Nephron progenitor cell (in vitro differentiated cells): ENCODE data around the gene DDI2.

Experiments
- DNase-seq: peaks from one replicate; pipeline ENCODE4 v3.0.0; 2021
- H3K27ac Mint-ChIP-seq: 2 replicates; pipeline ENCODE4 v1.8.0; 2021; ENCODE audit warnings: mild to moderate bottlenecking, moderate library complexity, mixed read lengths
- H3K27me3 Mint-ChIP-seq: 2 replicates; pipeline ENCODE4 v1.8.0; 2021; ENCODE audit warnings: mild to moderate bottlenecking, low read depth, mixed read lengths; ENCODE audit not compliant: poor library complexity
- H3K36me3 Mint-ChIP-seq: 2 replicates; pipeline ENCODE4 v1.8.0; 2021; ENCODE audit warnings: low read depth, mixed read lengths
- H3K4me1 Mint-ChIP-seq: 2 replicates; pipeline ENCODE4 v1.8.0; 2021; ENCODE audit warnings: mixed read lengths
- H3K4me3 Mint-ChIP-seq: 2 replicates; pipeline ENCODE4 v1.8.0; 2021; ENCODE audit warnings: mild to moderate bottlenecking, moderate library complexity, mixed read lengths
- H3K9me3 Mint-ChIP-seq: 2 replicates; pipeline ENCODE4 v1.8.0; 2021; ENCODE audit warnings: mild to moderate bottlenecking, moderate library complexity, mixed read lengths
- CTCF ChIP-seq: fragments of 200-600 bp; sonication (generic); IDR thresholded peaks from 2 replicates; pipeline ENCODE4 v1.5.0; 2021; ENCODE audit warnings: antibody characterized with exemption

DDI2 gene

DNA sequence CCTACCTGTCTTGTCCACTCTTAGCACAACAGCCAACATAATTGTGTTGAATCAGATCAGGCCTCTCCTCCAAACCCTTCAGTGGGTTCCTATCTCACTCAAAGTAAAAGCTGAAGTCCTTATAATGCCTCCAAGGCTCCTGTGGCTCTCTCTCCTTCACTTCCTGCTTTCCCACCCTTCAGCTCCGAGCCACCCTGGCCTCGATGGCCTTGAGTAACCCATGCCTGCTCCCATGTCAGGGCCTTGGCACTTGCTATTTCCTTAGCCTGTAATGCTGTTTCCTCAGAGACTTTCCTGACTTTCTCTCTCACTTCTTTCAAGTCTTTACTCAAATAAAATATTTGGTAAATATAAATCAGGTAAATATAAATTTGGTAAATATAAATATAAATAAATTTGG, 58.8 kb downstream of the DDI2 start:
- H3K27me3 Mint-ChIP-seq = peaks cover 10% of the 10 kb centered on the region
- H3K27ac Mint-ChIP-seq = no peak overlapping the region
- peaks cover 9% of the 10 kb centered on the region for H3K9me3 Mint-ChIP-seq
- H3K36me3 Mint-ChIP-seq = no peaks in the 10 kb centered on the region
- no peaks in the 10 kb centered on the region for H3K4me1 Mint-ChIP-seq
- H3K4me3 Mint-ChIP-seq = no peak overlapping the region
- no peak for TF ChIP-seq CTCF
- DNase-seq = no peak

DNA sequence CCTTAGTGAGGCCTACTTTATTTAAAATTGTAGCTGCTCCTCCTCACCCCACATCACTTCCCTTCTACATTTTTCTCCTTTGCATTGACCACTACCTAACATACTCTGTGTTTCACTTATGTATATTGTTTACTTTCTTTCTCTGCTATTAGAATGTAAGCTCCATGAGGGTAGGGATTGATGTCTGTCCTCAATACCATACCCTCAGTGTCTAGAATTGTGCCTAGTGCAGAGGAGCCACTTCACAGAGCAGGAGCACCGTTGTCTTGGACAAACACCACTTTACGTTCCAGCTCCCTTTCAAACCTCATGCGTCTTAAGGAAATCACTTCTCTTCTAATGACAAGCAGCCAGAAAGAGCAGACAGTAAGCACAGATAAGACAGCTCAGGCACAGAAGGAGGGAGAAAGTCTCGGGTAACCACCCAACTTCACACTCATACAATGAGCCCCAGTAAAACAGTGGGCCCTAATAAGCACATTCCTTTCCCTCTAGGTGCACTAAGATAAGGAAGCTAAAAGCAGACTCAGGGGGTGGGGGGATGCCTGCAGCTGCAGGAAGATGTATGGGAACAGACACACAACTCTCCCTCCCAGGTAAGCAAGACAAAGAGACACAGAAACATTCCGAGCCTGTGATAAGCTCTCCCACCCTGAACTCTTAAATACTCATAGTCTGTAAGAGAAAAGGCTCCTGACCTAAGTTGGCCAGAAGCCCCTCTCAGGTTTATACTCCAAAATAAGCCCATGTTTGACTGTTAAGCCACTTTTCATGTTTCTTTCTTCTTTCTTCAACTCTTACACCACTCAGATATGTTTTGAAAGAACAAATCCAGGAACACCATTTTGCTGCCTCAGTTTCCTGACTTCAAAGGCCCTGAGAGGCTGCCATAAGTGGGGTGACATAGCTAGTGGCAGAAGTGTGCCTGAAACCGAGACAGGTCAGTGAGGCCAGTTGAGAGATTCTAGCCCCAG, 59.7 kb downstream of the DDI2 start:
- H3K4me1 Mint-ChIP-seq = no peaks in the 10 kb centered on the region
- peaks cover 9% of the 10 kb centered on the region for H3K9me3 Mint-ChIP-seq
- H3K4me3 Mint-ChIP-seq = no peak overlapping the region
- TF ChIP-seq CTCF = no peak
- no peak overlapping the region for H3K27ac Mint-ChIP-seq
- H3K27me3 Mint-ChIP-seq = peaks cover 13% of the 10 kb centered on the region
- no peak for DNase-seq
- no peaks in the 10 kb centered on the region for H3K36me3 Mint-ChIP-seq

- TF ChIP-seq CTCF = no peak
- no peaks in the 10 kb centered on the region for H3K36me3 Mint-ChIP-seq
- no peak overlapping the region for H3K27ac Mint-ChIP-seq
- H3K4me1 Mint-ChIP-seq = peaks cover 8% of the 10 kb centered on the region
- peaks cover 9% of the 10 kb centered on the region for H3K9me3 Mint-ChIP-seq
- H3K4me3 Mint-ChIP-seq = no peak overlapping the region
- H3K27me3 Mint-ChIP-seq = peaks cover 13% of the 10 kb centered on the region
- DNase-seq = no peak
These were observed 61.3 kb downstream of the DDI2 start for GRCh38 chr1:15678578-15678977.

DNA sequence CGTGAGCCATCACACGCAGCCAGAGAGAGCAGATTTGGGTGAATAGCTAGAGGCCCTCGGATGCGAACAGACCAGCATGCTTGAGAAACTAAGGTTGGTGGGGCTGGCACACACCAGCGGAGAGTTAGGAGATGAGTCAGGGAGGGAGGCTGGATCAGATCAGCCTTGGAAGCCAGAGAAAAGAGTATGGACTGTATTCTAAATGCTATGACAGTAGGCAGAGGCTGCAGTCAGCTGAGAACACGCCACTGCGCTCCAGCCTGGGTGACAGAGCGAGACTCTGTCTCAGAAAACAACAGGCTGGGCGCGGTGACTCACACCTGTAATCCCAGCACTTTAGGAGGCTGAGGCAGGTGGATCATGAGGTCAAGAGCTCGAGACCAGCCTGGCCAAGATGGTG, 62.9 kb downstream of the DDI2 start:
- Mint-ChIP-seq H3K9me3 (peaks cover 9% of the 10 kb centered on the region), H3K4me1 (peaks cover 11% of the 10 kb centered on the region), H3K27ac (peak overlapping the region; percentile 79), H3K4me3 (no peak overlapping the region), H3K27me3 (peaks cover 8% of the 10 kb centered on the region), H3K36me3 (no peaks in the 10 kb centered on the region)
- TF ChIP-seq CTCF = no peak
- no peak for DNase-seq

DNA sequence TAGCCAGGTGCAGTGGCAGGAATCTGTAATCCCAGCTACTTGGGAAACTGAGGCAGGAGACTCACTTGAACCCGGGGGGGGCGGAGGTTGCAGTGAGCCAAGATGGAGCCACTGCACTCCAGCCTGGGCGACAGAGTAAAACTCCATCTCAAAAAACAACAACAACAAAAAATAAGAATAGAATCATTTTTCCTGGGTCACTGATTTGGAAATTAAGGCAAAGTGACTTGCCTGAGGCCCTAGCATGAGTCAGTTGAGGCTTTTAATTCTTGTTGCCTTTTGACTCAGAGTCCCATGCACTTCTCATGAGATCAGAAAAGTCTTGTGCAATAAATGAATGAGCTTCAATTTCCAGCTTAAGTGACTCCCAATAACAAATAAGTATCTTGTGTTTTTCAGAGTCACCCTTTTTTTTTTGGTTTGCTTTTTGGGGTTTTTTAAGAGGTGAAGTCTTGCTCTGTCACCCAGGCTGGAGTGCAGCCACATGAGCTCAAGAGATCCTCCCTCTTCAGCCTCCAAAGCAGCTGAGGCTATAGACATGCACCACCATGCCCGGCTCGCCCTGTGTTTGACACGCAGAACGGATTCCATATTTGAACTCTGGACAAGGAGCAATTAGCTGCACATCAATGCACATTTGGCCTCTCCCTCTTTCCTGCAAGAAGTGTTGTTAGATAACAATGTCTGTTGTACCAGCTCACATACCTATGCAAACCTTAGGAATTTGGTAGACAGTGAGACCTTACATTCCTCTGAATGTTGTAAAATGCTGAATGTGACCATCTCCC, 63.5 kb downstream of the DDI2 start:
- Mint-ChIP-seq H3K4me1 (peaks cover 17% of the 10 kb centered on the region), H3K27me3 (peaks cover 8% of the 10 kb centered on the region), H3K9me3 (peaks cover 9% of the 10 kb centered on the region), H3K4me3 (no peak overlapping the region), H3K27ac (no peak overlapping the region), H3K36me3 (no peaks in the 10 kb centered on the region)
- TF ChIP-seq CTCF = no peak
- no peak for DNase-seq
